ENCODE measurements around the gene CYP2A13. TPM values are rescaled to one million over a fixed set of nuclear protein-coding genes. Genes with fewer than 3 reads are reported as not detected.
A peak's percentile ranks its signal among the peaks of the same experiment; 100 is the strongest.
"Not testable (repeated sequence)": the region's sequence is repeated elsewhere in the genome, so short reads cannot be mapped to it uniquely, and the experiment has no call there.

The CYP2A13 gene
- total RNA-seq, 1 donor from 2014 or later = not detected

- no peak overlapping the region for H3K4me3 Mint-ChIP-seq (ENCODE audit: unreplicated experiment)
These were observed 7.5 kb downstream of the CYP2A13 start for GRCh38 chr19:41095703-41096102.

GRCh38 chr19:41096353-41096752, 8.1 kb downstream of the CYP2A13 start:
- H3K27me3 Mint-ChIP-seq (ENCODE audit: unreplicated experiment) = peaks cover 12% of the 10 kb centered on the region
- TF ChIP-seq CTCF (IDR thresholded peaks at IDR 0.05) = no peak
- DNase-seq (ENCODE audit: extremely low spot score, unreplicated experiment) = peak; percentile 64

More at GRCh38 chr19:41095703-41096102, 7.5 kb downstream of the CYP2A13 start:
- Mint-ChIP-seq H3K27me3 (ENCODE audit: unreplicated experiment) (peaks cover 18% of the 10 kb centered on the region), H3K27ac (ENCODE audit: unreplicated experiment) (no peak overlapping the region), H3K9me3 (ENCODE audit: unreplicated experiment) (peaks cover 6% of the 10 kb centered on the region), H3K36me3 (ENCODE audit: unreplicated experiment) (no peaks in the 10 kb centered on the region), H3K4me1 (ENCODE audit: unreplicated experiment) (no peaks in the 10 kb centered on the region)
- no peak for TF ChIP-seq CTCF (IDR thresholded peaks at IDR 0.05)
- peak; percentile 65 for DNase-seq (ENCODE audit: extremely low spot score, unreplicated experiment)

GRCh38 chr19:41097302-41097701, 9.1 kb downstream of the CYP2A13 start:
- TF ChIP-seq CTCF (IDR thresholded peaks at IDR 0.05) = no peak
- Mint-ChIP-seq H3K27me3 (ENCODE audit: unreplicated experiment) (peaks cover 8% of the 10 kb centered on the region), H3K36me3 (ENCODE audit: unreplicated experiment) (no peaks in the 10 kb centered on the region), H3K27ac (ENCODE audit: unreplicated experiment) (no peak overlapping the region), H3K9me3 (ENCODE audit: unreplicated experiment) (peaks cover 14% of the 10 kb centered on the region), H3K4me1 (ENCODE audit: unreplicated experiment) (no peaks in the 10 kb centered on the region), H3K4me3 (ENCODE audit: unreplicated experiment) (no peak overlapping the region)
- no peak for DNase-seq (ENCODE audit: extremely low spot score, unreplicated experiment)

More at GRCh38 chr19:41096353-41096752, 8.1 kb downstream of the CYP2A13 start:
- no peaks in the 10 kb centered on the region for H3K36me3 Mint-ChIP-seq (ENCODE audit: unreplicated experiment)
- peaks cover 10% of the 10 kb centered on the region for H3K9me3 Mint-ChIP-seq (ENCODE audit: unreplicated experiment)
- no peak overlapping the region for H3K4me3 Mint-ChIP-seq (ENCODE audit: unreplicated experiment)
- no peak overlapping the region for H3K27ac Mint-ChIP-seq (ENCODE audit: unreplicated experiment)
- no peaks in the 10 kb centered on the region for H3K4me1 Mint-ChIP-seq (ENCODE audit: unreplicated experiment)

- H3K36me3 Mint-ChIP-seq (ENCODE audit: unreplicated experiment) = no peaks in the 10 kb centered on the region
- H3K9me3 Mint-ChIP-seq (ENCODE audit: unreplicated experiment) = peaks cover 14% of the 10 kb centered on the region
- H3K4me1 Mint-ChIP-seq (ENCODE audit: unreplicated experiment) = no peaks in the 10 kb centered on the region
- H3K4me3 Mint-ChIP-seq (ENCODE audit: unreplicated experiment) = no peak overlapping the region
- TF ChIP-seq CTCF (IDR thresholded peaks at IDR 0.05) = no peak
- peaks cover 8% of the 10 kb centered on the region for H3K27me3 Mint-ChIP-seq (ENCODE audit: unreplicated experiment)
- H3K27ac Mint-ChIP-seq (ENCODE audit: unreplicated experiment) = no peak overlapping the region
- peak; percentile 65 for DNase-seq (ENCODE audit: extremely low spot score, unreplicated experiment)
These were observed 10.5 kb downstream of the CYP2A13 start for GRCh38 chr19:41098762-41099161.

GRCh38 chr19:41102210-41102609, 14.0 kb downstream of the CYP2A13 start:
- not testable (repeated sequence) for H3K36me3 Mint-ChIP-seq (ENCODE audit: unreplicated experiment); H3K4me3 Mint-ChIP-seq (ENCODE audit: unreplicated experiment); DNase-seq (ENCODE audit: extremely low spot score, unreplicated experiment); H3K27ac Mint-ChIP-seq (ENCODE audit: unreplicated experiment); H3K4me1 Mint-ChIP-seq (ENCODE audit: unreplicated experiment); H3K27me3 Mint-ChIP-seq (ENCODE audit: unreplicated experiment)
- peaks cover 17% of the 10 kb centered on the region for H3K9me3 Mint-ChIP-seq (ENCODE audit: unreplicated experiment)

GRCh38 chr19:41106177-41106576, 17.9 kb downstream of the CYP2A13 start:
- Mint-ChIP-seq H3K27ac (ENCODE audit: unreplicated experiment) (no peak overlapping the region), H3K36me3 (ENCODE audit: unreplicated experiment) (no peaks in the 10 kb centered on the region), H3K4me1 (ENCODE audit: unreplicated experiment) (no peaks in the 10 kb centered on the region), H3K4me3 (ENCODE audit: unreplicated experiment) (no peak overlapping the region), H3K9me3 (ENCODE audit: unreplicated experiment) (peaks cover 14% of the 10 kb centered on the region), H3K27me3 (ENCODE audit: unreplicated experiment) (no peaks in the 10 kb centered on the region)
- DNase-seq (ENCODE audit: extremely low spot score, unreplicated experiment) = no peak
- TF ChIP-seq CTCF (IDR thresholded peaks at IDR 0.05) = no peak
